ENCODE measurements around the gene HSF5.

Gene HSF5

GRCh38 chr17:58427807-58428206 is 60.4 kb downstream of the HSF5 start:
- H4K20me1 ChIP-seq (ENCODE audit: insufficient read depth, low read length): no peaks in the 10 kb centered on the region
- no peak overlapping the region for H3K9ac ChIP-seq (ENCODE audit: low read length)
- TF ChIP-seq CTCF (IDR thresholded peaks at IDR 0.05; ENCODE audit: low read length): no peak
- no peak for TF ChIP-seq EZH2 (optimal IDR thresholded peaks at IDR 0.05; ENCODE audit: low read depth, low read length)
- no peak for TF ChIP-seq EZH2phosphoT487 (IDR thresholded peaks at IDR 0.05; ENCODE audit: low read length)
- no peak for DNase-seq
- 0 out of 2 replicates have a peak, but pooled peaks cover 3% of the 10 kb centered on the region for H3K4me1 ChIP-seq (ENCODE audit: low read length)
- no peak overlapping the region; the same call in 1 of the 2 replicates for H3K4me2 ChIP-seq (ENCODE audit: low read depth, low read length)
- H3K27me3 ChIP-seq (replicated peaks; ENCODE audit: insufficient read depth, low read length): no peaks in the 10 kb centered on the region
- H3K4me3 ChIP-seq (ENCODE audit: low read length): no peak overlapping the region
- no peak overlapping the region for H3K27ac ChIP-seq (ENCODE audit: low read length)
- no peaks in the 10 kb centered on the region for H3F3A ChIP-seq (ENCODE audit: insufficient read depth, low read length)
- H2AFZ ChIP-seq (ENCODE audit: low read length): no peak overlapping the region
- H3K36me3 ChIP-seq (replicated peaks; ENCODE audit: insufficient read depth, low read length): no peaks in the 10 kb centered on the region
- no peaks in the 10 kb centered on the region for H3K79me2 ChIP-seq (ENCODE audit: low read length)
- H3K9me2 ChIP-seq (replicated peaks; ENCODE audit: insufficient read depth, low read length): no peaks in the 10 kb centered on the region
- H3K9me3 ChIP-seq (replicated peaks; ENCODE audit: insufficient read depth, low read length): no peaks in the 10 kb centered on the region

- Histone ChIP-seq H3K9me2 (replicated peaks; ENCODE audit: insufficient read depth, low read length) (no peaks in the 10 kb centered on the region), H2AFZ (ENCODE audit: low read length) (no peak overlapping the region), H3K4me3 (ENCODE audit: low read length) (no peak overlapping the region), H3F3A (ENCODE audit: insufficient read depth, low read length) (no peaks in the 10 kb centered on the region; the same call in 1 of the 2 replicates), H3K27ac (ENCODE audit: low read length) (no peak overlapping the region), H3K4me1 (ENCODE audit: low read length) (peaks cover 11% of the 10 kb centered on the region; the same call in 1 of the 2 replicates), H3K27me3 (replicated peaks; ENCODE audit: insufficient read depth, low read length) (0 out of 2 replicates have a peak, but pooled peaks cover 3% of the 10 kb centered on the region), H3K9ac (ENCODE audit: low read length) (no peak overlapping the region), H4K20me1 (ENCODE audit: insufficient read depth, low read length) (no peaks in the 10 kb centered on the region), H3K79me2 (ENCODE audit: low read length) (no peaks in the 10 kb centered on the region), H3K9me3 (replicated peaks; ENCODE audit: insufficient read depth, low read length) (no peaks in the 10 kb centered on the region), H3K36me3 (replicated peaks; ENCODE audit: insufficient read depth, low read length) (no peaks in the 10 kb centered on the region), H3K4me2 (ENCODE audit: low read depth, low read length) (no peak overlapping the region)
- DNase-seq: no peak
- TF ChIP-seq EZH2 (optimal IDR thresholded peaks at IDR 0.05; ENCODE audit: low read depth, low read length): no peak
- no peak for TF ChIP-seq EZH2phosphoT487 (IDR thresholded peaks at IDR 0.05; ENCODE audit: low read length)
- no peak for TF ChIP-seq CTCF (IDR thresholded peaks at IDR 0.05; ENCODE audit: low read length)
Observed at GRCh38 chr17:58421711-58422110, 66.5 kb downstream of the HSF5 start.

DNA sequence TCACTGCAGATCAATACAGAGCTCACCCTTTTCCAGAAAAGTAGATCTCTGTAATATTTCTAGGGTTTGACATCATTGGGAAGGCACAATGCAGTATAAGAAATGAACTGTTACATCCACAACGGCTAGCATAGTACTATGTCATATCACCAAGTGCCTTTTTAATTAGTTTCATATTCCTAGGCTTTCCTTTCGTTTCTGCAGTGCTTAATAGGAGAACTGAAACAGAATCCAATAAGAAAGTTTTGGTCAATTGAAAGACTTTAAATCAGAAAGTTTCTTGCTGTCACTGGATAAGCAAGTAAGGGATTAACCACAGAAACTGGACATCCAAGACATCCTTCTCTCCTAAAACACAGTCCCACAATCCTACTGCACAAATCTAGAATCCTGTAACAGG is 67.4 kb downstream of the HSF5 start:
- Histone ChIP-seq H3K79me2 (ENCODE audit: low read length) (no peaks in the 10 kb centered on the region), H2AFZ (ENCODE audit: low read length) (no peak overlapping the region), H3F3A (ENCODE audit: insufficient read depth, low read length) (no peaks in the 10 kb centered on the region; the same call in 1 of the 2 replicates), H3K36me3 (replicated peaks; ENCODE audit: insufficient read depth, low read length) (no peaks in the 10 kb centered on the region), H3K4me2 (ENCODE audit: low read depth, low read length) (no peak overlapping the region), H3K27ac (ENCODE audit: low read length) (no peak overlapping the region), H3K4me3 (ENCODE audit: low read length) (no peak overlapping the region), H3K27me3 (replicated peaks; ENCODE audit: insufficient read depth, low read length) (0 out of 2 replicates have a peak, but pooled peaks cover 3% of the 10 kb centered on the region), H3K9ac (ENCODE audit: low read length) (no peak overlapping the region), H3K9me3 (replicated peaks; ENCODE audit: insufficient read depth, low read length) (no peaks in the 10 kb centered on the region), H3K4me1 (ENCODE audit: low read length) (peaks cover 11% of the 10 kb centered on the region; the same call in 1 of the 2 replicates), H3K9me2 (replicated peaks; ENCODE audit: insufficient read depth, low read length) (no peaks in the 10 kb centered on the region), H4K20me1 (ENCODE audit: insufficient read depth, low read length) (no peaks in the 10 kb centered on the region)
- TF ChIP-seq EZH2 (optimal IDR thresholded peaks at IDR 0.05; ENCODE audit: low read depth, low read length) (no peak), CTCF (IDR thresholded peaks at IDR 0.05; ENCODE audit: low read length) (no peak), EZH2phosphoT487 (IDR thresholded peaks at IDR 0.05; ENCODE audit: low read length) (no peak)
- DNase-seq: no peak

Data from MM.1S (cell line).